Measurements from ENCODE around the gene CACNG8. TPM values are rescaled to one million over a fixed set of nuclear protein-coding genes. Genes with fewer than 3 reads are reported as not detected.
A peak's percentile ranks its signal among the peaks of the same experiment; 100 is the strongest.

Gene CACNG8
- polyA plus RNA-seq, 3 donors, result 0.05 TPM; not detected in 2

GRCh38 chr19:53982001-53982451 is 19.3 kb downstream of the CACNG8 start:
- Mint-ChIP-seq H3K27me3 (ENCODE audit: low read depth in 3 of 3) (peaks cover 39 to 48% (median 41%) of the 10 kb centered on the region in 3 donors), H3K36me3 (peaks cover 18 to 19% of the 10 kb centered on the region in 2 donors), H3K9me3 (peaks cover 9 to 31% (median 25%) of the 10 kb centered on the region in 7 donors), H3K4me3 (peak overlapping the region; percentile 48 to 71), H3K4me1 (peaks cover 38% of the 10 kb centered on the region), H3K27ac (no peak overlapping the region)
- Histone ChIP-seq H3K4me2 (replicated peaks; ENCODE audit: extremely low read depth, low read length, poor library complexity, severe bottlenecking) (peak overlapping the region; percentile 74), H3K4me1 (ENCODE audit: control insufficient read depth in 1 of 2, insufficient read depth in 2 of 2, low read length in 2 of 2) (peaks cover 32 to 44% of the 10 kb centered on the region in 2 donors), H2AFZ (ENCODE audit: insufficient read depth, low read depth, low read length, poor library complexity, severe bottlenecking) (peak overlapping the region; percentile 72), H3K27me3 (ENCODE audit: control insufficient read depth in 2 of 2, insufficient read depth in 2 of 2, low read length in 2 of 2) (peaks cover 19 to 79% of the 10 kb centered on the region in 2 donors), H3K4me3 (replicated peaks in 1 of 3; ENCODE audit: low read depth in 2 of 3, low read length in 3 of 3) (peak overlapping the region in 1 of 3 experiments; percentile 59), H3K27ac (ENCODE audit: low read depth in 1 of 2, low read length in 2 of 2) (no peak overlapping the region), H3K79me2 (ENCODE audit: insufficient read depth, low read length) (no peaks in the 10 kb centered on the region), H4K20me1 (ENCODE audit: insufficient read depth, low read length) (no peaks in the 10 kb centered on the region), H3K9me3 (replicated peaks in 1 of 2; ENCODE audit: control insufficient read depth in 1 of 2, insufficient read depth in 1 of 2, low read length in 2 of 2) (peaks cover 7 to 29% of the 10 kb centered on the region in 2 donors), H3K9ac (ENCODE audit: insufficient read depth, low read length, poor library complexity, severe bottlenecking) (peak overlapping the region; percentile 46), H3K36me3 (replicated peaks in 1 of 2; ENCODE audit: control insufficient read depth in 1 of 2, insufficient read depth in 2 of 2, low read length in 2 of 2) (no peaks in the 10 kb centered on the region)
- intact Hi-C loops (cut with micrococcal nuclease), result loop anchor here in 1 of 2 donors (5.0 kb wide), 1 partner anchor 40 kb away; no protein-coding TSS in a partner anchor
- DNase-seq, result no peak
- 9% methylated on average over 59 of the region's 62 CpGs for WGBS (ENCODE audit: insufficient coverage)
- TF ChIP-seq CTCF (IDR thresholded peaks at IDR 0.05), result no peak

GRCh38 chr19:53982611-53983010 is 19.9 kb downstream of the CACNG8 start:
- H3K9me3 ChIP-seq (replicated peaks in 1 of 2; ENCODE audit: control insufficient read depth in 1 of 2, insufficient read depth in 1 of 2, low read length in 2 of 2), result peaks cover 7 to 29% of the 10 kb centered on the region in 2 donors

More at GRCh38 chr19:53982611-53983010, 19.9 kb downstream of the CACNG8 start:
- peaks cover 9 to 31% (median 22%) of the 10 kb centered on the region in 7 donors for H3K9me3 Mint-ChIP-seq
- H3K27me3 ChIP-seq (ENCODE audit: control insufficient read depth in 2 of 2, insufficient read depth in 2 of 2, low read length in 2 of 2), result peaks cover 19 to 79% of the 10 kb centered on the region in 2 donors
- TF ChIP-seq CTCF (IDR thresholded peaks at IDR 0.05), result no peak
- no peaks in the 10 kb centered on the region for H3K36me3 ChIP-seq (replicated peaks in 1 of 2; ENCODE audit: control insufficient read depth in 1 of 2, insufficient read depth in 2 of 2, low read length in 2 of 2)
- no peak overlapping the region for H3K27ac ChIP-seq (ENCODE audit: low read depth in 1 of 2, low read length in 2 of 2)
- H3K4me3 ChIP-seq (replicated peaks in 1 of 3; ENCODE audit: low read depth in 2 of 3, low read length in 3 of 3), result no peak overlapping the region
- intact Hi-C loops (cut with micrococcal nuclease), result loop anchor here in 1 of 2 donors (5.0 kb wide), 1 partner anchor 40 kb away; no protein-coding TSS in a partner anchor
- DNase-seq, result peak; percentile 36 to 45 (median 41)
- WGBS (ENCODE audit: insufficient coverage), result 0% methylated on average over 40 of the region's 61 CpGs
- H3K27me3 Mint-ChIP-seq (ENCODE audit: low read depth in 3 of 3), result peaks cover 39 to 46% (median 41%) of the 10 kb centered on the region in 3 donors
- no peak overlapping the region for H3K9ac ChIP-seq (ENCODE audit: insufficient read depth, low read length, poor library complexity, severe bottlenecking)
- no peaks in the 10 kb centered on the region for H3K79me2 ChIP-seq (ENCODE audit: insufficient read depth, low read length)
- H3K27ac Mint-ChIP-seq, result no peak overlapping the region
- H3K4me3 Mint-ChIP-seq, result no peak overlapping the region
- H4K20me1 ChIP-seq (ENCODE audit: insufficient read depth, low read length), result no peaks in the 10 kb centered on the region
- H3K4me2 ChIP-seq (replicated peaks; ENCODE audit: extremely low read depth, low read length, poor library complexity, severe bottlenecking), result peak overlapping the region; percentile 74
- peaks cover 18 to 19% of the 10 kb centered on the region in 2 donors for H3K36me3 Mint-ChIP-seq
- no peak overlapping the region for H2AFZ ChIP-seq (ENCODE audit: insufficient read depth, low read depth, low read length, poor library complexity, severe bottlenecking)
- peaks cover 31 to 42% of the 10 kb centered on the region in 2 donors for H3K4me1 ChIP-seq (ENCODE audit: control insufficient read depth in 1 of 2, insufficient read depth in 2 of 2, low read length in 2 of 2)
- peaks cover 35% of the 10 kb centered on the region for H3K4me1 Mint-ChIP-seq

Measured in CD14-positive monocyte (primary cell).